DOHH2 (cell line): Measurements from ENCODE around the gene URB1.

Experiments
- H3F3A ChIP-seq: fragments of 200-600 bp; sonication (generic), shearing (Covaris generic); 2 replicates; pipeline ENCODE4 v1.6.0; 2016; ENCODE audit warnings: antibody characterized with exemption, mild to moderate bottlenecking; ENCODE audit not compliant: control insufficient read depth, insufficient read depth
- H3K27ac ChIP-seq: fragments of 200-600 bp; sonication (generic); 2 replicates; pipeline ENCODE4 v1.5.1; 2014; ENCODE audit warnings: low read depth, mild to moderate bottlenecking, low read length, moderate library complexity
- H3K27me3 ChIP-seq: fragments of 200-600 bp; sonication (generic); 2 replicates; pipeline ENCODE4 v1.6.1; 2014; ENCODE audit warnings: mild to moderate bottlenecking, low read length, mixed read lengths; ENCODE audit not compliant: control insufficient read depth
- H3K36me3 ChIP-seq: fragments of 200-600 bp; sonication (generic); 2 replicates; pipeline ENCODE4 v1.6.1; 2014; ENCODE audit warnings: mild to moderate bottlenecking, low read length, moderate library complexity, mixed read lengths; ENCODE audit not compliant: control insufficient read depth
- H3K4me1 ChIP-seq: fragments of 200-600 bp; sonication (generic); 2 replicates; pipeline ENCODE4 v1.6.1; 2014; ENCODE audit warnings: mild to moderate bottlenecking, low read length, mixed read lengths; ENCODE audit not compliant: control insufficient read depth
- H3K4me2 ChIP-seq: fragments of 200-600 bp; sonication (generic); 2 replicates; pipeline ENCODE4 v1.6.0; 2014; ENCODE audit warnings: mild to moderate bottlenecking, low read length, moderate library complexity
- H3K4me3 ChIP-seq: fragments of 200-600 bp; sonication (generic); 2 replicates; pipeline ENCODE4 v1.5.1; 2014; ENCODE audit warnings: mild to moderate bottlenecking, low read length, mixed read lengths
- H3K79me2 ChIP-seq: fragments of 200-600 bp; sonication (generic); 2 replicates; pipeline ENCODE4 v1.6.1; 2014; ENCODE audit warnings: mild to moderate bottlenecking, low read length, mixed read lengths; ENCODE audit not compliant: control insufficient read depth
- H3K9me2 ChIP-seq: fragments of 200-600 bp; sonication (generic); replicated peaks from 2 replicates; pipeline ENCODE4 v1.6.1; 2014; ENCODE audit warnings: mild to moderate bottlenecking, low read length, mixed read lengths; ENCODE audit not compliant: control insufficient read depth
- H3K9me3 ChIP-seq: fragments of 200-600 bp; sonication (generic); 2 replicates; pipeline ENCODE4 v1.6.1; 2014; ENCODE audit warnings: antibody characterized with exemption, low read length, mixed read lengths; ENCODE audit not compliant: control insufficient read depth, insufficient read depth
- H4K20me1 ChIP-seq: fragments of 200-600 bp; sonication (generic); 2 replicates; pipeline ENCODE4 v1.6.0; 2014; ENCODE audit warnings: low read depth, mild to moderate bottlenecking, antibody characterized with exemption, low read length, moderate library complexity; ENCODE audit not compliant: control insufficient read depth, insufficient read depth
- CTCF ChIP-seq: fragments of 200-600 bp; sonication (generic); IDR thresholded peaks from one replicate; pipeline ENCODE4 v1.5.1; 2014; ENCODE audit warnings: antibody characterized with exemption, mild to moderate bottlenecking, low read depth, low read length; ENCODE audit not compliant: poor library complexity, severe bottlenecking
- EZH2phosphoT487 ChIP-seq: fragments of 200-600 bp; sonication (generic); IDR thresholded peaks from 2 replicates; pipeline ENCODE4 v1.6.1; 2017; ENCODE audit warnings: borderline replicate concordance, mild to moderate bottlenecking, antibody characterized with exemption, low read length, moderate library complexity, mixed read lengths

URB1 gene

GRCh38 chr21:32316361-32317215 lies 76.2 kb downstream of the URB1 start:
- no peaks in the 10 kb centered on the region for H4K20me1 ChIP-seq
- H3K9me3 ChIP-seq: no peaks in the 10 kb centered on the region
- no peaks in the 10 kb centered on the region for H3K9me2 ChIP-seq
- no peak for TF ChIP-seq EZH2phosphoT487
- no peak for TF ChIP-seq CTCF
- H3K79me2 ChIP-seq: no peaks in the 10 kb centered on the region
- H3K4me1 ChIP-seq: no peaks in the 10 kb centered on the region
- H3K27ac ChIP-seq: no peak overlapping the region
- no peak overlapping the region for H3K4me2 ChIP-seq
- H3F3A ChIP-seq: 0 out of 2 replicates have a peak, but pooled peaks cover 2% of the 10 kb centered on the region
- no peak overlapping the region for H3K4me3 ChIP-seq
- H3K36me3 ChIP-seq: peaks cover 92% of the 10 kb centered on the region
- no peaks in the 10 kb centered on the region for H3K27me3 ChIP-seq

GRCh38 chr21:32315511-32316281 lies 77.1 kb downstream of the URB1 start:
- H3K4me1 ChIP-seq: no peaks in the 10 kb centered on the region
- H3K79me2 ChIP-seq: no peaks in the 10 kb centered on the region
- no peaks in the 10 kb centered on the region for H3K27me3 ChIP-seq
- H3K36me3 ChIP-seq: peaks cover 85% of the 10 kb centered on the region
- H4K20me1 ChIP-seq: no peaks in the 10 kb centered on the region
- H3K9me2 ChIP-seq: no peaks in the 10 kb centered on the region
- H3F3A ChIP-seq: 0 out of 2 replicates have a peak, but pooled peaks cover 2% of the 10 kb centered on the region
- TF ChIP-seq EZH2phosphoT487 (no peak), CTCF (no peak)
- H3K4me3 ChIP-seq: no peak overlapping the region
- H3K4me2 ChIP-seq: no peak overlapping the region
- no peaks in the 10 kb centered on the region for H3K9me3 ChIP-seq
- H3K27ac ChIP-seq: no peak overlapping the region

GRCh38 chr21:32314806-32315205 lies 78.0 kb downstream of the URB1 start:
- Histone ChIP-seq H3K79me2 (no peaks in the 10 kb centered on the region), H4K20me1 (no peaks in the 10 kb centered on the region), H3K9me2 (no peaks in the 10 kb centered on the region), H3K4me2 (no peak overlapping the region), H3K9me3 (no peaks in the 10 kb centered on the region), H3F3A (0 out of 2 replicates have a peak, but pooled peaks cover 2% of the 10 kb centered on the region), H3K4me1 (no peaks in the 10 kb centered on the region), H3K36me3 (peaks cover 76% of the 10 kb centered on the region), H3K4me3 (no peak overlapping the region), H3K27ac (no peak overlapping the region), H3K27me3 (no peaks in the 10 kb centered on the region)
- TF ChIP-seq EZH2phosphoT487 (no peak), CTCF (no peak)
